Measurements from ENCODE around the gene WNT8A.
"Not testable (repeated sequence)": the region's sequence is repeated elsewhere in the genome, so short reads cannot be mapped to it uniquely, and the experiment has no call there.

Gene WNT8A

GRCh38 chr5:138067945-138068344 lies 15.9 kb upstream of the WNT8A start:
- no peak overlapping the region for H3K4me3 ChIP-seq (ENCODE audit: low read depth, low read length)
- no peak for TF ChIP-seq CTCF (IDR thresholded peaks at IDR 0.05; ENCODE audit: low read depth, low read length)

- peak; percentile 72 for TF ChIP-seq CTCF (IDR thresholded peaks at IDR 0.05; ENCODE audit: low read depth, low read length)
- no peak overlapping the region for H3K4me3 ChIP-seq (ENCODE audit: low read depth, low read length)
These were observed 14.9 kb upstream of the WNT8A start for GRCh38 chr5:138068742-138069600.

- not testable (repeated sequence) for H3K4me3 ChIP-seq (ENCODE audit: low read depth, low read length)
These were observed 13.8 kb upstream of the WNT8A start for GRCh38 chr5:138070026-138070425.

- no peak overlapping the region for H3K4me3 ChIP-seq (ENCODE audit: low read depth, low read length)
- peak; percentile 68; the same call in 1 of the 2 replicates for TF ChIP-seq CTCF (IDR thresholded peaks at IDR 0.05; ENCODE audit: low read depth, low read length)
These were observed 6.7 kb upstream of the WNT8A start for GRCh38 chr5:138077064-138077696.

- no peak for TF ChIP-seq CTCF (IDR thresholded peaks at IDR 0.05; ENCODE audit: low read depth, low read length)
- no peak overlapping the region for H3K4me3 ChIP-seq (ENCODE audit: low read depth, low read length)
These were observed 5.7 kb upstream of the WNT8A start for GRCh38 chr5:138078006-138078643.

GRCh38 chr5:138082033-138082432 lies 1.8 kb upstream of the WNT8A start:
- no peak for TF ChIP-seq CTCF (IDR thresholded peaks at IDR 0.05; ENCODE audit: low read depth, low read length)
- H3K4me3 ChIP-seq (ENCODE audit: low read depth, low read length): no peak overlapping the region

GRCh38 chr5:138091685-138092084 lies 7.9 kb downstream of the WNT8A start:
- no peak overlapping the region for H3K4me3 ChIP-seq (ENCODE audit: low read depth, low read length)
- TF ChIP-seq CTCF (IDR thresholded peaks at IDR 0.05; ENCODE audit: low read depth, low read length): no peak

All from WI38 (cell line).